ENCODE data around the gene SLC13A5.

DNA sequence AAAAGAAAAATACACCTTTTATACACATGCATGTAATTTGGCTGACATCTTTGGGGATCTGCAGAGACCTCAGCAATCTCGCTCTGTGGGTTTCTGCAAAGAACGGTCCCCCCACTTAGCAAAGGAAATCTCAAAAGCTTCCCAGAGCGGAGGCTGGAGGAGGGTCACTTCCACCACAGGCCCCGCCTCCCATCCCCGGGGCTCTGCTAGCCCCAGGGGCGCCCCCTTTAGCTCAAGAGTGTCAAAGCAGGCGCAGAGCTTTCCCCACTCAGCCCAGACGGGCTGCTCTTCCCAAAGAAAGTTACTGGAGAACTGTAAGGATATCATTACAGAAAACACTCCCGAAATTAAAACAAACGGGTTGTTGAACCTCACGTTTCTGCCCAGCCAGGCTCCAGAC is 11.4 kb downstream of the SLC13A5 start:
- TF ChIP-seq, protein P1, sequence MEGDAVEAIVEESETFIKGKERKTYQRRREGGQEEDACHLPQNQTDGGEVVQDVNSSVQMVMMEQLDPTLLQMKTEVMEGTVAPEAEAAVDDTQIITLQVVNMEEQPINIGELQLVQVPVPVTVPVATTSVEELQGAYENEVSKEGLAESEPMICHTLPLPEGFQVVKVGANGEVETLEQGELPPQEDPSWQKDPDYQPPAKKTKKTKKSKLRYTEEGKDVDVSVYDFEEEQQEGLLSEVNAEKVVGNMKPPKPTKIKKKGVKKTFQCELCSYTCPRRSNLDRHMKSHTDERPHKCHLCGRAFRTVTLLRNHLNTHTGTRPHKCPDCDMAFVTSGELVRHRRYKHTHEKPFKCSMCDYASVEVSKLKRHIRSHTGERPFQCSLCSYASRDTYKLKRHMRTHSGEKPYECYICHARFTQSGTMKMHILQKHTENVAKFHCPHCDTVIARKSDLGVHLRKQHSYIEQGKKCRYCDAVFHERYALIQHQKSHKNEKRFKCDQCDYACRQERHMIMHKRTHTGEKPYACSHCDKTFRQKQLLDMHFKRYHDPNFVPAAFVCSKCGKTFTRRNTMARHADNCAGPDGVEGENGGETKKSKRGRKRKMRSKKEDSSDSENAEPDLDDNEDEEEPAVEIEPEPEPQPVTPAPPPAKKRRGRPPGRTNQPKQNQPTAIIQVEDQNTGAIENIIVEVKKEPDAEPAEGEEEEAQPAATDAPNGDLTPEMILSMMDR (IDR thresholded peaks at IDR 0.05; ENCODE audit: insufficient read depth, low read length): no peak
- TF ChIP-seq POLR2AphosphoS5 (IDR thresholded peaks at IDR 0.05; ENCODE audit: low read depth) (no peak), GABPA (IDR thresholded peaks at IDR 0.05; ENCODE audit: low read depth) (no peak)

Data from HL-60 (cell line).